ENCODE measurements around the gene CELSR1.

DNA sequence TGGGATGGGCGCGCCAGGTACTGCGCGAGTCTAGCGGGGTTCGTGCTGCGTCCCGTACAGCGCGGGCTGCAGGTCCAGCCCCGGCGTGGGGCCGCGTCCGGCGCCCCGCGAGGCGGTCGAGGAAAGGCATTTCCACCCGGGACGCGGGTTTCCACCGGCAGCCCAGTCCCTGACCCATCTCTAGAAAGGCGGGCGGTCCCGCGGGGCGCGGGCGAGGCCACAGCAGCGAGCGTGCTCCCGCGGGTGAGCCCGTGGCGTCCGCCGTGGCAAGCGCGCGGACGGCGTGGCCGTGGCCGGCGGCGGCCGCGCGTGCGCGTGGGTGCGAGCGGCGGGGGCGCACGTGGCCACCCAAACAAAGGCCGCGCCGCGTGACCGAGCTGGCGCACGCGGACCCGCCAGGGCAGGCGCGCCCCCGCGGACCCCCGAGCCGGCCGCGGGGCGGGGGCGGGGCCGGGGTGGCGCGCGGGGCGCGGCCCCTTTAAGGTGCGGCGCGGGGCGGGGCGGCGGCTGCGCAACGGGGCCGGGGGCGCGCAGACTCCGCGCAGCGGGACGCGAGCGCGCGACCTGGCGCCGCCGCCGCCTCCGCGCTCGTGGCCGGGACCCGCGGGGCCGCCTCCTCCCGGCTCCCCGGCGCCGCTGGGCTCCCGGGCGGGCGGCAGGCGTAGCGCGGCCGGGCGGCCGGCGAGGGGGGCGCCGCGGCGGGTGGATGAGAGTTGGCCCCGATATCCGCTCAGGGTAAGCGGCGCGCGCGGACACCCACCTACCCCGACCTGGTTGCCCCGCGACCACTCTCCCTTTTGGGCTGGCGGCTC, 39.3 kb upstream of the CELSR1 start:
- TF ChIP-seq, protein P1, sequence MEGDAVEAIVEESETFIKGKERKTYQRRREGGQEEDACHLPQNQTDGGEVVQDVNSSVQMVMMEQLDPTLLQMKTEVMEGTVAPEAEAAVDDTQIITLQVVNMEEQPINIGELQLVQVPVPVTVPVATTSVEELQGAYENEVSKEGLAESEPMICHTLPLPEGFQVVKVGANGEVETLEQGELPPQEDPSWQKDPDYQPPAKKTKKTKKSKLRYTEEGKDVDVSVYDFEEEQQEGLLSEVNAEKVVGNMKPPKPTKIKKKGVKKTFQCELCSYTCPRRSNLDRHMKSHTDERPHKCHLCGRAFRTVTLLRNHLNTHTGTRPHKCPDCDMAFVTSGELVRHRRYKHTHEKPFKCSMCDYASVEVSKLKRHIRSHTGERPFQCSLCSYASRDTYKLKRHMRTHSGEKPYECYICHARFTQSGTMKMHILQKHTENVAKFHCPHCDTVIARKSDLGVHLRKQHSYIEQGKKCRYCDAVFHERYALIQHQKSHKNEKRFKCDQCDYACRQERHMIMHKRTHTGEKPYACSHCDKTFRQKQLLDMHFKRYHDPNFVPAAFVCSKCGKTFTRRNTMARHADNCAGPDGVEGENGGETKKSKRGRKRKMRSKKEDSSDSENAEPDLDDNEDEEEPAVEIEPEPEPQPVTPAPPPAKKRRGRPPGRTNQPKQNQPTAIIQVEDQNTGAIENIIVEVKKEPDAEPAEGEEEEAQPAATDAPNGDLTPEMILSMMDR (IDR thresholded peaks at IDR 0.05; ENCODE audit: low read length) = no peak
- TF ChIP-seq EZH2 (optimal IDR thresholded peaks at IDR 0.05; ENCODE audit: low read depth, low read length) = no peak
